ENCODE results near the gene SCO2.

SCO2 gene

GRCh38 chr22:50562523-50563412 is 37.4 kb upstream of the SCO2 start, which contains the start of gene SYCE3:
SYCE3 (minus strand) TSS chr22:50562919; CDS start chr22:50556405, 6,514 bp downstream.
- TF ChIP-seq CTCF (conservative IDR thresholded peaks at IDR 0.05; ENCODE audit: control insufficient read depth, insufficient read depth, low read depth, low read length), result peak; percentile 52
- peak; percentile 78 for DNase-seq (ENCODE audit: low read depth)
- peak within 1 kb of the TSS; percentile 57 for H3K4me3 ChIP-seq (ENCODE audit: control insufficient read depth, low read depth, low read length)

GRCh38 chr22:50561401-50562358 is 36.3 kb upstream of the SCO2 start:
- TF ChIP-seq CTCF (conservative IDR thresholded peaks at IDR 0.05; ENCODE audit: control insufficient read depth, insufficient read depth, low read depth, low read length), result no peak
- no peak for DNase-seq (ENCODE audit: low read depth)
- H3K4me3 ChIP-seq (ENCODE audit: control insufficient read depth, low read depth, low read length), result no peak overlapping the region

- TF ChIP-seq CTCF (conservative IDR thresholded peaks at IDR 0.05; ENCODE audit: control insufficient read depth, insufficient read depth, low read depth, low read length), result no peak
- no peak for DNase-seq (ENCODE audit: low read depth)
- no peak overlapping the region for H3K4me3 ChIP-seq (ENCODE audit: control insufficient read depth, low read depth, low read length)
Observed at GRCh38 chr22:50560034-50560433, 34.6 kb upstream of the SCO2 start.

- no peak overlapping the region for H3K4me3 ChIP-seq (ENCODE audit: control insufficient read depth, low read depth, low read length)
- no peak for DNase-seq (ENCODE audit: low read depth)
- TF ChIP-seq CTCF (conservative IDR thresholded peaks at IDR 0.05; ENCODE audit: control insufficient read depth, insufficient read depth, low read depth, low read length), result no peak
Observed at GRCh38 chr22:50556703-50557102, 31.3 kb upstream of the SCO2 start.

GRCh38 chr22:50553310-50553709 is 27.9 kb upstream of the SCO2 start:
- TF ChIP-seq CTCF (conservative IDR thresholded peaks at IDR 0.05; ENCODE audit: control insufficient read depth, insufficient read depth, low read depth, low read length), result no peak
- no peak overlapping the region for H3K4me3 ChIP-seq (ENCODE audit: control insufficient read depth, low read depth, low read length)
- DNase-seq (ENCODE audit: low read depth), result no peak

- no peak overlapping the region for H3K4me3 ChIP-seq (ENCODE audit: control insufficient read depth, low read depth, low read length)
- no peak for TF ChIP-seq CTCF (conservative IDR thresholded peaks at IDR 0.05; ENCODE audit: control insufficient read depth, insufficient read depth, low read depth, low read length)
- DNase-seq (ENCODE audit: low read depth), result no peak
Observed at GRCh38 chr22:50551160-50551752, 25.9 kb upstream of the SCO2 start.
